Duodenal mucosa (tissue), 2 donors: ENCODE data around the gene LAD1.

Experiments
- H3K27ac ChIP-seq: one replicate; pipeline ENCODE4 v1.7.0; 2013; ENCODE audit warnings: low read depth, low read length
- H3K27me3 ChIP-seq, 2 donors: one replicate each; pipeline ENCODE4 v1.7.0; 2013; ENCODE audit warnings: low read length in 2 of 2, control low read depth in 1 of 2; ENCODE audit not compliant: insufficient read depth in 2 of 2, control insufficient read depth in 1 of 2
- H3K36me3 ChIP-seq, 2 donors: one replicate each; pipeline ENCODE4 v1.7.0; 2013; ENCODE audit warnings: low read length in 2 of 2, control low read depth in 1 of 2; ENCODE audit not compliant: insufficient read depth in 2 of 2, control insufficient read depth in 1 of 2
- H3K4me1 ChIP-seq, 2 donors: one replicate each; pipeline ENCODE4 v1.7.0; 2013; ENCODE audit warnings: low read length in 2 of 2, control low read depth in 1 of 2; ENCODE audit not compliant: insufficient read depth in 2 of 2, control insufficient read depth in 1 of 2
- H3K4me3 ChIP-seq, 2 donors: one replicate each; pipeline ENCODE4 v1.7.0; 2013; ENCODE audit warnings: low read length in 2 of 2, low read depth in 1 of 2
- H3K9ac ChIP-seq, 2 donors: one replicate each; pipeline ENCODE4 v1.7.0; 2013; ENCODE audit warnings: low read length in 2 of 2, low read depth in 1 of 2
- H3K9me3 ChIP-seq, 2 donors: one replicate each; pipeline ENCODE4 v1.7.0; 2013; ENCODE audit warnings: low read length in 2 of 2, control low read depth in 1 of 2; ENCODE audit not compliant: control insufficient read depth in 1 of 2

LAD1 gene

DNA sequence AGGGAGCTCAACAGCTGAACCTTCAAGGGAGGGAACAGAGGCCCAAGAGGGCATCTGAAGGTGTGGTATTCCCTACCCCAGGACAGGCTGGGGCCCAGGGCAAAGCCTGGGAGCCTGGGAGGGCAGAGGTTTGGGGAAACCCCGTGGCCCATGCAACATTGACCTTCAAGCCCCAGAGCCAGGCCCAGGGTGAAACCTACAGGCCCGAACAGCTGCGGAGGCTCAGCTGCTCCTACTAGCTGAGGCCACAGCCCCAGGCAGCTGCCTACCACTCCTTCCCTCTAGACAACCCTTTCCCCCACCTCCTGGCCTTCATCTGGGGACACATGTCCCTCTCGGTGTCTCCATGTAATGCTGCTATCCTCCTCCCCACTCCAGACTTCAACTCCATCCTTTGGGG lies 3.2 kb downstream of the LAD1 start:
- H3K27me3 ChIP-seq, result no peaks in the 10 kb centered on the region
- peak overlapping the region; percentile 9 to 92 for H3K9ac ChIP-seq
- H3K27ac ChIP-seq, result peak overlapping the region; percentile 77
- peaks cover 46 to 54% of the 10 kb centered on the region in 2 donors for H3K4me1 ChIP-seq
- peaks cover 3 to 8% of the 10 kb centered on the region in 2 donors for H3K36me3 ChIP-seq
- H3K4me3 ChIP-seq, result peak overlapping the region in 1 of 2 donors; percentile 88
- no peaks in the 10 kb centered on the region for H3K9me3 ChIP-seq

DNA sequence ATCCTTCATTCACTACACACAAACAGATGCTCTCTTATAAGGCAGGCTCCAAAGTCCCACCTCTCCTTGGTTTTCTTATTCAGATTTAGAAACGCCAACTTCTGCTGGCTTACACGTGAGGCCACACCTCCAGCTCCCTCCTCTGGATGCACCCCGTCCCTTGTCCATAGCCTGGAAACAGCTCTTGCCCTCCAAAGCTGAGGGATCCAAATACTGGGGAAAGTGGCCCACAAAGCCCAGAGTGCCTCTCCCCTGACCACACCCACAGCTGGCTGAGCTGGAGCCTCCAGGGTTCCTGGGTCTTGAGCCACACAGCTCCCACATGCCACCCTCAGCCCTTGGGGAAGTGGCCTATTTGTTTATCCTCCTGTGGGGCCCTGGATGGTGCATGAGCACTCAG lies 4.5 kb downstream of the LAD1 start:
- Histone ChIP-seq H3K27ac (no peak overlapping the region), H3K4me1 (peaks cover 37 to 43% of the 10 kb centered on the region in 2 donors)

DNA sequence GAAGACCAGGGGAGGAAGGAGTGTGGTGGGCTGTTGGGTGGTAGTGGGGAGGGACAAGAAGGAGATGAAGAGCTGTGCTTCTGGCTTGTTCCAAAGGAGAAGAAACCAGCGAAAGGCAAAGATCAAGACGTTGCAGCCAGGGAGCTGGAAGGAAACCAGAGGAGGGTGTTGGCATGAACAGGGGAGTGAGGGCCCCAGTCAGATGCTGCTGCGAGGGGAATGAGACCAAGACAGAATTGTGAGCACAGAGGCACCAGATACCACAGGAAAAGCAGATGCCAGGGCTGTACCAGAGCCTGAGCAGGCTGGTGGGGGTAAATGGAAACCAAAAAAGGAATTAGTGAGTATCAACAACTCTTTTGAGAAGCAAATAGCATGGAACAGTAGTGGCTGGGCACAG lies 6.0 kb downstream of the LAD1 start:
- H3K9ac ChIP-seq, result no peak overlapping the region

More for the DNA sequence above, 4.5 kb downstream of the LAD1 start:
- H3K9me3 ChIP-seq, result no peaks in the 10 kb centered on the region
- no peak overlapping the region for H3K9ac ChIP-seq
- H3K27me3 ChIP-seq, result no peaks in the 10 kb centered on the region
- H3K36me3 ChIP-seq, result peaks cover 3 to 9% of the 10 kb centered on the region in 2 donors
- H3K4me3 ChIP-seq, result peak overlapping the region in 1 of 2 donors; percentile 30

GRCh38 chr1:201391651-201392511 lies 7.2 kb downstream of the LAD1 start:
- no peaks in the 10 kb centered on the region for H3K27me3 ChIP-seq
- peaks cover 13 to 30% of the 10 kb centered on the region in 2 donors for H3K36me3 ChIP-seq
- no peak overlapping the region for H3K4me3 ChIP-seq
- no peaks in the 10 kb centered on the region for H3K9me3 ChIP-seq
- peak overlapping the region in 1 of 2 donors; percentile 6 for H3K9ac ChIP-seq
- peaks cover 37% of the 10 kb centered on the region in 2 donors for H3K4me1 ChIP-seq
- H3K27ac ChIP-seq, result no peak overlapping the region

More for the DNA sequence above, 6.0 kb downstream of the LAD1 start:
- Histone ChIP-seq H3K36me3 (peaks cover 7 to 19% of the 10 kb centered on the region in 2 donors), H3K27me3 (no peaks in the 10 kb centered on the region), H3K4me1 (peaks cover 37 to 43% of the 10 kb centered on the region in 2 donors), H3K4me3 (no peak overlapping the region), H3K9me3 (no peaks in the 10 kb centered on the region), H3K27ac (no peak overlapping the region)

GRCh38 chr1:201391225-201391624 lies 7.9 kb downstream of the LAD1 start:
- Histone ChIP-seq H3K9me3 (no peaks in the 10 kb centered on the region), H3K27ac (no peak overlapping the region), H3K4me1 (peaks cover 31 to 33% of the 10 kb centered on the region in 2 donors), H3K36me3 (peaks cover 13 to 35% of the 10 kb centered on the region in 2 donors), H3K4me3 (no peak overlapping the region), H3K27me3 (no peaks in the 10 kb centered on the region), H3K9ac (no peak overlapping the region)

DNA sequence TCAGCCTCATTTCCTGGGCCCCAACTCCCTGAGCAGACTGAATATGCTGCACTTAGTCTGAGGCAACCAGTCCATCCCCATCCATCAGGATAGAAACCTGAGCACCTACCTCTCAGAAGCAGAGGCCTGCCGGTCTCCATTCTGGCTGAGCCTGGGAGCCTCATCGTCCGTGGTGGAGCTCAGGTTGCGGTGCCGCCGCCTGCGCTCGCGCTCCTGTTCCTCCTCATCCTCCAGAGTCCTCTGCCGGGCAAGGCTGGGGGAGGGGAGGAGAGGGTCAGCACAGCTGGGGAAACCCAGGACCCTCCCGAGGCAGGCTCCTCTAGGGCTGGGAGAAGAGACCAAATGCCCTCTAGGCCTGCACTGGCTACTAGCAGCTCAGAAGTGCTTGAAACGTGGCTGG lies 10.1 kb downstream of the LAD1 start:
- peaks cover 24 to 54% of the 10 kb centered on the region in 2 donors for H3K36me3 ChIP-seq
- no peak overlapping the region for H3K4me3 ChIP-seq

GRCh38 chr1:201386208-201386607 lies 12.9 kb downstream of the LAD1 start:
- Histone ChIP-seq H3K36me3 (peaks cover 21 to 68% of the 10 kb centered on the region in 2 donors), H3K27ac (no peak overlapping the region), H3K9me3 (no peaks in the 10 kb centered on the region), H3K9ac (no peak overlapping the region), H3K4me3 (no peak overlapping the region), H3K4me1 (peaks cover 0 to 5% of the 10 kb centered on the region in 2 donors), H3K27me3 (peaks cover 0 to 4% of the 10 kb centered on the region in 2 donors)

More for the DNA sequence above, 10.1 kb downstream of the LAD1 start:
- no peak overlapping the region for H3K9ac ChIP-seq
- peaks cover 0 to 4% of the 10 kb centered on the region in 2 donors for H3K27me3 ChIP-seq
- H3K9me3 ChIP-seq, result no peaks in the 10 kb centered on the region
- peaks cover 13 to 18% of the 10 kb centered on the region in 2 donors for H3K4me1 ChIP-seq
- no peak overlapping the region for H3K27ac ChIP-seq

GRCh38 chr1:201385299-201385891 lies 13.7 kb downstream of the LAD1 start:
- Histone ChIP-seq H3K9me3 (no peaks in the 10 kb centered on the region), H3K4me1 (peaks cover 0 to 3% of the 10 kb centered on the region in 2 donors), H3K4me3 (no peak overlapping the region), H3K36me3 (peaks cover 21 to 66% of the 10 kb centered on the region in 2 donors), H3K9ac (no peak overlapping the region), H3K27ac (no peak overlapping the region), H3K27me3 (peaks cover 0 to 4% of the 10 kb centered on the region in 2 donors)

DNA sequence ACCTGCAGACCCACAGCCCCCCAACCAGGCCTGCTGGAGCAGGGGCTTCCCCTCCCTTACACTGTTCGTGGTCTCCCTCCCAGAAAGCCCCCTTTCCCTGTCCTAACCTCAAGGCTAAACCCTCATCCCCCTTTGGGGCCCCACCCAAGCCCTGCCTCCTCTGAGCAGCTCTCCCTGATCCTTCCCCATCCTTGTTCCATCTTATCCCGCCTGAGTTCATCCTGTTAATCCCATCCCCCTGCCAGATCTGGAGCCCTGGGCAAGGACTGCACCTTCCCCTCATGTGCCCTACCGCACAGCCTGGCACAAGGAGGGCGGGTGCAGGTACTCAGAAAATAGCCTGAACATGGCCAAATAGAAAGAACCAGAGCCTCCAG lies 14.7 kb downstream of the LAD1 start:
- H3K36me3 ChIP-seq, result peaks cover 21 to 67% of the 10 kb centered on the region in 2 donors
- H3K9ac ChIP-seq, result no peak overlapping the region
- H3K27ac ChIP-seq, result no peak overlapping the region
- peaks cover 0 to 4% of the 10 kb centered on the region in 2 donors for H3K27me3 ChIP-seq
- peaks cover 0 to 3% of the 10 kb centered on the region in 2 donors for H3K4me1 ChIP-seq
- H3K9me3 ChIP-seq, result no peaks in the 10 kb centered on the region
- H3K4me3 ChIP-seq, result no peak overlapping the region
